Caco-2 (cell line): ENCODE results near the gene GMPPA. TPM values are rescaled to one million over a fixed set of nuclear protein-coding genes. Genes with fewer than 3 reads are reported as not detected.

ENCODE experiments used
- BruUV-seq: library from RNA; stranded (reverse); fragments of 400-500 nt; replicated peaks from 2 replicates; lab custom pipeline; 2021; lab: Mats Ljungman, UMichigan
- CTCF ChIA-PET: fragments of 300-600 bp; sonication (Branson Sonifier 250); formaldehyde crosslinking; loops from one replicate; lab custom pipeline; 2022; ENCODE audit warnings: antibody characterized with exemption; lab: Charles Lee
- POLR2A ChIA-PET: fragments of 300-600 bp; sonication (Branson Sonifier 250); formaldehyde crosslinking; loops from one replicate; lab custom pipeline; 2022; ENCODE audit warnings: antibody characterized with exemption; lab: Charles Lee
- DNase-seq, 2 experiments: peaks; one replicate each; pipeline versions ENCODE4 v3.0.0 to v3.0.0-alpha.2; 2020 to 2022
- H3K27me3 ChIP-seq: replicated peaks from 2 replicates; pipeline ENCODE4 v1.6.0; 2011; ENCODE audit warnings: low read length; ENCODE audit not compliant: control insufficient read depth, insufficient read depth
- H3K36me3 ChIP-seq: 2 replicates; pipeline ENCODE4 v1.5.1; 2011; ENCODE audit warnings: low read length; ENCODE audit not compliant: control insufficient read depth, insufficient read depth
- H3K4me1 ChIP-seq: fragments of 250-450 bp; sonication (Bioruptor Pico); 2 replicates; pipeline ENCODE4 v1.5.1; 2020; ENCODE audit warnings: mild to moderate bottlenecking
- H3K4me3 ChIP-seq: 2 replicates; pipeline ENCODE4 v1.5.1; 2011; ENCODE audit warnings: low read depth, mild to moderate bottlenecking, control low read depth, low read length
- H3K9me3 ChIP-seq: fragments of 250-450 bp; sonication (Bioruptor Pico); 2 replicates; pipeline ENCODE4 v1.5.1; 2020; ENCODE audit warnings: mild to moderate bottlenecking, moderate library complexity
- H3K27ac Mint-ChIP-seq: one replicate; pipeline ENCODE4 v1.8.0; 2022; ENCODE audit warnings: mixed read lengths; ENCODE audit not compliant: unreplicated experiment
- H3K27me3 Mint-ChIP-seq: one replicate; pipeline ENCODE4 v1.8.0; 2022; ENCODE audit warnings: mixed read lengths; ENCODE audit not compliant: insufficient read depth, unreplicated experiment
- H3K36me3 Mint-ChIP-seq: one replicate; pipeline ENCODE4 v1.8.0; 2022; ENCODE audit warnings: mild to moderate bottlenecking, mixed read lengths; ENCODE audit not compliant: insufficient read depth, unreplicated experiment
- H3K4me1 Mint-ChIP-seq: one replicate; pipeline ENCODE4 v1.8.0; 2022; ENCODE audit warnings: low read depth, mixed read lengths; ENCODE audit not compliant: unreplicated experiment
- H3K4me3 Mint-ChIP-seq: one replicate; pipeline ENCODE4 v1.8.0; 2022; ENCODE audit warnings: mild to moderate bottlenecking, moderate library complexity, mixed read lengths; ENCODE audit not compliant: unreplicated experiment
- H3K9me3 Mint-ChIP-seq: one replicate; pipeline ENCODE4 v1.8.0; 2022; ENCODE audit warnings: mixed read lengths; ENCODE audit not compliant: unreplicated experiment
- CTCF ChIP-seq, 2 experiments: fragments of 200-600 bp in 1 of 2; IDR thresholded peaks; 1 replicate in 1 of 2; 2 replicates in 1 of 2; pipeline versions ENCODE4 v1.5.1 to v1.8.0; 2011 to 2022; ENCODE audit warnings: antibody characterized with exemption in 1 of 2, control low read depth in 1 of 2, inconsistent platforms in 1 of 2, low read depth in 1 of 2, low read length in 1 of 2, mild to moderate bottlenecking in 1 of 2, moderate library complexity in 1 of 2; ENCODE audit not compliant: insufficient read depth in 1 of 2, severe bottlenecking in 1 of 2, unreplicated experiment in 1 of 2
- intact Hi-C: fragments of 100-400 bp; cut with micrococcal nuclease; formaldehyde crosslinking; loops from one replicate; pipeline ENCODE4 v1.10.0; 2022; ENCODE audit not compliant: unreplicated experiment
- total RNA-seq: library from RNA; stranded (reverse); gene quantifications from 2 replicates; pipeline ENCODE4 v1.2.3, GENCODE V29; 2022

Gene GMPPA
- total RNA-seq, 1 experiment from 2014 or later: 53.7 TPM

GRCh38 chr2:219552382-219553167 lies 53.9 kb downstream of the GMPPA start:
- peaks cover 5% of the 10 kb centered on the region for H3K36me3 Mint-ChIP-seq
- Histone ChIP-seq H3K4me3 (peak overlapping the region; percentile 87), H3K27me3 (no peaks in the 10 kb centered on the region), H3K36me3 (no peaks in the 10 kb centered on the region; the same call in 1 of the 2 replicates), H3K4me1 (peaks cover 4% of the 10 kb centered on the region), H3K9me3 (no peaks in the 10 kb centered on the region)
- intact Hi-C loops: loop anchor here (1.0 kb wide), 2 partner anchors 9 to 90 kb away; partner anchors contain the start of gene CHPF
- DNase-seq: peak; percentile 88 to 93
- H3K27me3 Mint-ChIP-seq: no peaks in the 10 kb centered on the region
- TF ChIP-seq CTCF (IDR thresholded peaks at IDR 0.05; ENCODE audit: insufficient read depth in 1 of 2, low read depth in 1 of 2, low read length in 1 of 2, severe bottlenecking in 1 of 2, unreplicated experiment in 1 of 2): no peak
- H3K9me3 Mint-ChIP-seq: no peaks in the 10 kb centered on the region
- ChIA-PET CTCF (interaction anchor here (0.6 to 2.0 kb wide), 6 partner anchors 9 to 137 kb away, joined by 3 to 9 read pairs (median 4); partner anchors contain the start of genes CHPF, STK11IP and TMEM198), POLR2A (interaction anchor here (0.7 to 1.0 kb wide), 4 partner anchors 9 to 137 kb away, joined by 3 to 9 read pairs (median 4); partner anchors contain the start of gene OBSL1)
- peak overlapping the region; percentile 35 for H3K27ac Mint-ChIP-seq
- H3K4me1 Mint-ChIP-seq: no peaks in the 10 kb centered on the region
- peak overlapping the region; percentile 79 for H3K4me3 Mint-ChIP-seq
- BruUV-seq: no TSS peak

- ChIA-PET POLR2A (interaction anchor here (0.9 to 1.0 kb wide), 2 partner anchors 9 to 18 kb away, joined by 3 to 4 read pairs; partner anchors contain the start of gene OBSL1), CTCF (interaction anchor here (0.7 to 2.0 kb wide), 5 partner anchors 8 to 136 kb away, joined by 3 to 9 read pairs (median 7); partner anchors contain the start of genes CHPF, STK11IP and TMEM198)
- H3K36me3 ChIP-seq: no peaks in the 10 kb centered on the region; the same call in 1 of the 2 replicates
- no peak for TF ChIP-seq CTCF (IDR thresholded peaks at IDR 0.05; ENCODE audit: insufficient read depth in 1 of 2, low read depth in 1 of 2, low read length in 1 of 2, severe bottlenecking in 1 of 2, unreplicated experiment in 1 of 2)
- Mint-ChIP-seq H3K36me3 (peaks cover 5% of the 10 kb centered on the region), H3K9me3 (no peaks in the 10 kb centered on the region), H3K27ac (no peak overlapping the region), H3K27me3 (no peaks in the 10 kb centered on the region), H3K4me1 (no peaks in the 10 kb centered on the region), H3K4me3 (peak overlapping the region; percentile 79)
- intact Hi-C loops: no loop called here
- H3K4me1 ChIP-seq: peaks cover 4% of the 10 kb centered on the region
- H3K27me3 ChIP-seq: no peaks in the 10 kb centered on the region
- BruUV-seq: no TSS peak
- DNase-seq: no peak
- peak overlapping the region; percentile 87 for H3K4me3 ChIP-seq
- no peaks in the 10 kb centered on the region for H3K9me3 ChIP-seq
Observed at GRCh38 chr2:219553168-219553417, 54.4 kb downstream of the GMPPA start.

GRCh38 chr2:219553463-219553963 lies 54.8 kb downstream of the GMPPA start:
- no peaks in the 10 kb centered on the region for H3K36me3 ChIP-seq
- H3K4me3 ChIP-seq: peak overlapping the region; percentile 87; the same call in 1 of the 2 replicates
- intact Hi-C loops: no loop called here
- CTCF ChIA-PET: interaction anchor here (0.8 to 2.0 kb wide), 2 partner anchors 10 to 90 kb away, joined by 7 to 8 read pairs; partner anchors contain the start of genes CHPF and TMEM198
- TF ChIP-seq CTCF (IDR thresholded peaks at IDR 0.05; ENCODE audit: insufficient read depth in 1 of 2, low read depth in 1 of 2, low read length in 1 of 2, severe bottlenecking in 1 of 2, unreplicated experiment in 1 of 2): no peak
- no peaks in the 10 kb centered on the region; the same call in 1 of the 2 replicates for H3K27me3 ChIP-seq
- H3K9me3 ChIP-seq: no peaks in the 10 kb centered on the region
- no peak for DNase-seq
- BruUV-seq: no TSS peak
- peaks cover 5% of the 10 kb centered on the region for H3K36me3 Mint-ChIP-seq
- peaks cover 4% of the 10 kb centered on the region for H3K4me1 ChIP-seq
- no peaks in the 10 kb centered on the region for H3K4me1 Mint-ChIP-seq
- H3K27me3 Mint-ChIP-seq: no peaks in the 10 kb centered on the region
- POLR2A ChIA-PET: no interaction called here
- peak overlapping the region; percentile 19 for H3K27ac Mint-ChIP-seq
- H3K4me3 Mint-ChIP-seq: peak overlapping the region; percentile 79
- no peaks in the 10 kb centered on the region for H3K9me3 Mint-ChIP-seq
